Activated CD8-positive, alpha-beta memory T cell treated with anti-CD3 and anti-CD28 coated beads for 48 hours (primary cell): ENCODE data around the gene DOP1B.
"Not testable (repeated sequence)": the region's sequence is repeated elsewhere in the genome, so short reads cannot be mapped to it uniquely, and the experiment has no call there.

Experiments
- DNase-seq, 3 experiments: peaks; one replicate each; pipeline ENCODE4 v3.0.0-alpha.2; 2020; ENCODE audit warnings: low read depth in 2 of 3, low spot score in 2 of 3

Gene DOP1B

DNA sequence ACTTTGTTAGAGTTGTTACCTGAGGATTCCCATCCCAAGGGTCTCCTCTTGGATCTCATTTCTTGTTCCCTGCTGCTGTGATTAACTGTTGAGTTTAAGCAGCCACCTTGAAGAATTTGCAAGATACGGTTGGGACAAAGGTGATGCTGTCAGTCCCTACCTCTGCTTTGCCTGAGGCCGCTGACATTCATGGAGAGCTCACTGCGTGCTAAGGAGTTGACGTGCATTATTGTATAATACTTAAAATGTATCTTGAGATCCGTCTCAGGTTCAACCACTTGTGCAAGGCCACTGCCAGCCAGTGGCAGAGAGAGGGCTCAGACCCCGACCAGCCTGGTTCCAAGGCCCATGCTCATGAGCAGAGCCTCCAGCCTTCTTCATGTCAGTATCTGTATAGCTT, 14.2 kb downstream of the DOP1B start:
- DNase-seq, result no peak

DNA sequence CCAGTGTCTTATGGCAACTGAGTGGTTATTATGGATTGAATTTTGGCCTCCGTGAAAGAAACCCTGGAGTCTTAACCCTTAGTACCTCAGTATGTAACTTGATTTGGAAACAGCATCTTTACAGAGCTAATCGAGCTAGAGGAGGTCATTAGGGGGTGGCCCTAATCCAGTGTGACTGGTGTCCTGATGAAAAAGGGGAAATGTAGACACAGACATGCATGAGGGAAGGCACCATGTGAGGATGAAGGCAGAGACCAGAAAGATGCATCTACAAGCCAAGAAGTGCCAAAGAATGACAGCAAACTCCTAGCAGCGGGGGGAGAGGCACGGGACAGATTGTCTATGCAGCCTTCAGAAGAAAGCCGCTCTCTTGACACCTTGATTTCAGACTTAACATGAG, 14.7 kb downstream of the DOP1B start:
- DNase-seq, result no peak

DNA sequence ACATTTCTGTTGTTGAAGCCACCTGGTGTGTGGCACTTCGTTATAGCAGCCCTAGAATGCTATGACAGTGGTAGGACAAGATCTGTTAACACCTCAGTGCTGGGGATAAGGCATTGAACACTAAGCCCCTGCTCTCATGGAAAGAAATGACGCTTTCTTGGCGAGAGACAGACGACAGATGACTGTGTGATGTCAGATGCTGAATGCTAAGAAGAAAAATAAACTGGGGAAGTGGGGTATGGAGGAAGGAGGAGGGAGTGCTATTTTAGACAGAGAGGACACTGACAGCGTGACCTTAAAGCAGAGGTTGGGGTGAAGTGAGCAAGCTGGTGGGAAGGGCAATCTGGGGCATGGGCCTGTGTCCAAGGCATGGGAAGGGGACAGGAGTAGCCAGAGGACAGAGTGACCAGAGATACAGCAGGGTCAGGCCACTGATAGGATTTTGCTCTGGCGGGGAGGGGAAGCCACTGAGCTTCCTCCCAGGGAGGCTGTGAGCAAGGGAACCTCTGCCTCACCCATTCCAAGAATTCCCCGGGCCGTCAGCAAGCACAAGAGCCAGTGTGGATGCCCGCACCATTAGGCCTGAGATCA, 15.2 kb downstream of the DOP1B start:
- no peak for DNase-seq

DNA sequence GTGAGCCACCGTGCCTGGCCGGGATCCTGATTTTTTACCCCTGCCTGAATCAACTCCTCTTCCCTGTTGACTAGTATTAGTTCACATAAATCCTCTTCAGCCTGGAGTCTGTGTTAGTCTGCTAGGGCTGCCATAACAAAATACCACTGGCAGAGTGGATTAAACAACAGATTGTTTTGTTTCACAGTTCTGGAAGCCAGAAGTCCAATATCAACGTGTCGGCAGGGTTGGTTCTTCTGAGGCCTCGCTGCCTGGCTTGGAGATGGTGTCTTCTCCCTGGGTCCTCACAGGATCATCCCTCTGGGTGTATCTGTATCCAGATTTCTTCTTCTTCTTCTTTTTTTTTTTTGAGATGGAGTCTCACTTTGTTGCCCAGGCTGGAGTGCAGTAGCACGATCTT, 18.2 kb downstream of the DOP1B start:
- no peak for DNase-seq

DNA sequence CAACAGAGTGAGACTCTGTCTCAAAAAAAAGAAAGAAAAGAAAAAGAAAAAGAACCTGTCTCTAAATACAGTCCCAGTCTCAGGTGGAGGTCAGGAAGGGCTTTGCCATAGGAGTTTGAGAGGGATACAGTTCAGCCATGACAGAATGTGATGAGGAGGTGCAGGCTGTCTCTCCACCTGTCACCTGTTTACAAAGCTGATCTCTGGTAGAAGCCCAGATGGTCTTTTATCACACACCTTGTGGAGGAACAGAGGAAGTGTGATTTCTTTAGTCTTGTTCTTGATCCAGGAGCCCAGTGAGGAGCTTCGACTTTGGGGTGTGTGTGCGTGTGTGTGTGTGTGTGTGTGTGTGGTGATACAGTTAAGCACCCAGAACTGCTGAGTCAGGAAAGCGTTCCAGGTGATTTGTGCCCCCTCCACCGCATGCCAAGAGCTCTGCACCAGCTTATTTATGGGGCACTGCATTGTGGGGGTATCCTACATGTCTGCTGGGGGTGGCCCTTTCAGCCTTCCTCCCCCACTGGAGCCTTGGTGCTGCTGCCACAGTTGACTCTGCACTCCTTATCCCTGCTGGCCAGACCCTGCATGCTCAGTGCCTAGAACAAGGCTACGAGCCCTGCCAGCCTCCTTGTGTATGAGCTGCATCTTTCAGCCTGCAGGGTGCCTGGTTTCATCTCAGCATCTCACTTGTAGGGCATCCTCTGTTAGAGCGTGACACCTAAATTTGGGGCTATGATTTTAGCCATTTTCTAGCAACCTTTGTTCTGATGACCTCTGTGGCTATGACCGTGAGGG, 19.3 kb downstream of the DOP1B start:
- DNase-seq, result no peak

DNA sequence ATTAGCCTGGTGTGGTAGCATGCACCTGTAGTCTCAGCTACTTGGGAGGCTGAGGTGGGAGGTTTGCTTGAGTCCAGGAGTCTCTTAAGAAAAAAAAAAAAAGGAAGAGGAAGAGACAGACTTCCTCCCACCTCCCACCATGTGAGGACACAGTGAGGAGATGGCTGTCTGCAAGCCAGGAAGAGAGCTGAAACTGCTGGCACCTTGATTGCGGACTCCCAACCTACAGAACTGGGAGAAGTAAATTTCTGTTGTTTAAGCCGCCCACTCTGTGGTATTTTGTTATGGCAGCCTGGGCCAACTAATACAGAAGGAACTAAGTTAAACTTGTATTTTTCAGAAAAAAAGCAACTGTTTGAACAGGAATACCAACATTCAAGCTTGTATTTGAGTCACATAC, 21.7 kb downstream of the DOP1B start:
- DNase-seq, result no peak

DNA sequence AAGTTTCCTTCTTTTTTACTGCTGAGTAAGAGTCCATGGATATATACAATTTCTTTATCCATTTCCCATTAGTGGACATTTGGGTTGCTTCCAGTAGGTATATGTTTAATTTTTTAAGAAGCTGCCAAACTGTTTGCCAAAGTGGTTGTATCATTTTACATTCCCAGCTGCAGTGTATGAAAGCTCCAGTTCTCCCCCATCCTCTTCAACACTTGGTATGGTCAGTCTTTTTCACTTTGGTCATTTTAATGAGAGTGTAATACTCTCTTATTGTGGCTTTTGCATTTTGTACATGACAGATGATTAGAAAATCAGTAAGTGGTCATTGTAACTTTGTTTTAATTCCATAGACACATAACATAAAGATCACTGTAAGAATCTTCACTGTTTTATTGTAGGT, 22.5 kb downstream of the DOP1B start:
- no peak for DNase-seq

DNA sequence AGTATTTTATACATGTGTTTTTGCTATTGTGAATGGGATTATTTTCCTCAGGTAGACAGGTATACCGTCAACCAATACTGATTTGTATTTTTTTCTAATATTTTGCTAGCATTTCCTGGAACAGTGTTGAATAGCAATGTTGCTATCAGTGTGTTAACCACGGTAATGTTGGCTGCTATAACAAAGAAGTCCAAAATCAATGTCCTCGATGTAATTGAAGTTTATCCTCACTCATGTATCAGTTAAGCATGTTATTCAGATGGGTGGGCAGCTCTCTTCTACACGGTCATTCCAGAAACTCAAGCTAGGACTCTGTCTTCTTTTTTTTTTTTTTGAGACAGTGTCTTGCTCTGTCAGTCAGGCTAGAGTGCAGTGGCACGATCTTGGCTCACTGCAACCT, 24.3 kb downstream of the DOP1B start:
- DNase-seq, result no peak

DNA sequence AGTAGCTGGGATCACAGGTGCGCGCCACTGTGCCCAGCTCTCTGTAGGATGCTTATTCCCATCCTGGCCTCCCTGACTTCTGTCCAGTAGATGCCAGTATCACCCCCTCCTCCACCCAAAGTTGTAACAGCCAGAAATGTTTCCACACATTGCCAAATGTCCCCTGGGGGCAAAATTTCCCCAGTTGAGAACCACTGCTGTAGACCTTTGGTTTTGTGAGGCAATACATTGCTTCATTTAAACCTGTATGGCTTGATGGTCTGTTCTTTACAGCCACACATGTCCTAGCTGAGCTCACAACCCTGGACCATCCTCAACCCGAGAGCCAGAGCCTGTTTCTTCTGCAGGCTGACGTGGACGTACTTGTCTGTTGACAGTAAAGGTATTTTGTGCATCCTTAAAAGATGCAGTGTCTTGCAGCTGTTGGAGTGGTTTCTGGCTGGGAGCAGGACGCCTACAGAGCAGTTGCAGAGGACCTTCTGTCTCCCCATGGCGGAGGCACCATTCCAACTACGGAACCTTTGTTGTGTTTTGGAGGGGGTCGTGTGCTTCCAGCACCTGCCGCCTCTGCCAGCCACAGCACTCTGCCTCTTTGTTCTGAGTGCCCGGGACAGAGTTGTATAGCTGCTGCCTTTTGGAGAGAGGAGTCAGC, 26.6 kb downstream of the DOP1B start:
- DNase-seq, result no peak

DNA sequence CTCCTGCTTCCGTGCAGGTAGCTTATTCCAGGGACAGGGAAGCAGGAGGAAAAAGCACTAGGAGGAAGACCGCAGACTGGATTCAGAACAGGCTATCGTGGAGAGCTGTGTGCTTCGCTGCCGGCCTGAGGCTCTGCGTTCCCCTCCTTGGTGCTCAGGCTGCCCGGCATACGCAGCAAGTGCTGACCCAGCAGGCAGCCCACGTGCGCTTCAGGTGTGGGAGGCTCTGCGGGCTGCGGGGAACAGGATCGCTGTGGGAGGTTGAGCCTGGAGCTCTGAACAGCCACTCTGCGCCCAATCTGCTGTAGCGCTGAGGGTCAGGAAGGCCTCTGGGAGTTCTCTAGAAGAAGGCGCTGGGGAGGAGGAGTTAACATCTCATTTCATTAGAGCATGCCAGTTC, 27.9 kb downstream of the DOP1B start:
- DNase-seq, result no peak

DNA sequence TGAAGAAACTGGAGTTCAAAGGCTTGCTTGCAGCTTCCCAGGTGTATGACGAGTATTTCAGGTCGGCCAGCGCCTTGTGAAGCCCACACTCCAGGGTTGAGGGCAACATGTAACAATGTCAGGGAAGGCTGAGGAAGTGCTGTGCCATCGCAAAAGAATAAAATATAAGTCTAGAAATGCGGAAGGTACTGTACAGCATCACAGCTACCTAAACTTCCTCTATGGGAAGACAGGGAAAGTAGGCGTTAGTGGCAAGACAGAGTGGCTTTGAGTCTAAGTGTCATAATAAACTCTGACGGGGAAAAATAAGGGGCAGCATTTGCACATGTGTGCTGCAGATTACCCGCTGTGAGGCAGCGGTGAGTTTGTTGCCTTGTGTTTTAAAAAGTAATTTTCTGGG, 28.9 kb downstream of the DOP1B start:
- no peak for DNase-seq

DNA sequence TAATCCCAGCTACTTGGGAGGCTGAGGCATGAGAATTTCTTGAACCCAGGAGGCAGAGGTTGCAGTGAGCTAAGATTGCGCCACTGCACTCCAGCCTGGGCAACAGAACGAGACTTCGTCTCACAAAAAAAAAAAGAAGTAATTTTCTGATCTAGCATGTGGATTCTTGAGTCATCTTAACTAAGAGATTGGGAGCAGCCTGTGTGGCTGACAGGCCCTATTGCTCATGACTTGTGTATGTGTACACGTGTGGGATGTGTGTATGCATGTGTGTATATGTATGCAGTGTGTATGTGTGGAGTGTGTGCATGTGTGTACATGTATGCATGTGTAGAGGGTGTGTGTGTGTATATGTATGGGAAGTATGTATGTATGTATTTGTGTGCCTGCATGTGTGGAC, 29.5 kb downstream of the DOP1B start:
- no peak for DNase-seq

DNA sequence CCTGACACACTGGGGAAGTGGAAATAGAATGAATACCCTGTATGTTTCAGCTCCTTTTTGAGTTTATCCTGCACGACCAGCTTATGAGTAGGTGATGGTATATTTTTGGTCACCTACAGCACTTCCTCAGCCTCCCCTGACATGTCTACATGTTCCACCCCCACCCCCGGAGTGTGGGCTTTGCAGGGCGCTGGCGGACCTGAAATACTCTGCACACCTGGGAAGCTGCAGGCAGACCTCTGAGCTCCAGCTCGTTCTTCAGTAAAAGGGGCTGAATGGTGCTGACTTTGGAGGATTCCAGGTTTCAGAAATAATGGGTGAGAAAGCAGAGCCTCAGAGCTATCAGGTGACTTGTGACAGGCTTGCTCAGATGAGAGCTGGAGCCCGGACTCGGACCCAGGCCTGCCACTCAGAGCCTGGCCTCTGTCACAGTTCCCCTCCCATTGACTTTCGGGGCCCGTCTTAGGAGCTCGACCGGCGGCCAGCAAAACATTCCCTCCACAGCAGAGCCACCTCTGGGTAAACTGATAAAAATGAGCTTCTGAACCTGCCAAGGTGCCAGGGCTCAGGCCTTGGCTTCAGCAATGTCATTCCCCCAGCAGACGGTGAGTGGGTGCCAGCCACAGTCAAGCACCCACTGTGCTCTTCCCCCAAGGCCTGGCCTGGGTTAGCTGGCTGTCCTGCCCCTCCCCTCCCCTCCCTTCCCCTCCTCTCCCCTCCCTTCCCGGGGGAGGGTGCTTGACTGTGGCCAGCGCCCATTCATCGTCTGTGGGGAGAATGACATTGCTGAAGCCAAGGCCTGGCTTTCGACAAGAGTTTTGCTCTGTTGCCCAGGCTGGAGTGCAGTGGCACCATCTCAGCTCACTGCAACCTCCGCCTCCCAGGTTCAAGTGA, 30.1 kb downstream of the DOP1B start:
- no peak for DNase-seq

DNA sequence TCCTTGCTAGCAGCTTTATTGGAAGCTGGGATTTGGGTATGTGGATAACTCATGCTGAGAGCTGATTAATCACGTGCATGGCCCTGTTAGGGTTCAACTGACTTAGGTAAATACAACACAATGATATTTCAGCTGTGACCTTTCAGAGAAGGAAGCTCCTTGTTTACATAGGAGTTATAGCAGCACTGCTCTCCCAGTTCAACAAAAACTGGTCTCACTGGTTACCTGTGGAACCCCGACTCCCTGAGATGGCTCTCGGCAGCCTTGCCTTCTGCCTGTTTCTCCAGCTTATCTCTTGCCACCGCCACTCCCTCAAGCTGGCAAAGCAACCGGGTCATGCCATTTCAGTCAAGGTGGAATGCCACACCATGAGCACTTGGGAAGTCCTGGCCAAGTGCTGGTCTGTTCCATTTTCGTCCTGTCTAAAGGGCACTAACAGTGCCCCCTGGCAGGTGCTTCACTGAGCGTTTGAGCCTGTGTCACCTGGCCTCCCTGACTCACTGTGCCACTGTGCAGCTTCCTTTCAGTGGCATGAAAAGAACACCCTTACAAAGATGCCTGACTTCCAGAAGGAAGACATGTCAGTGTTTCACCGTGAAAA, 31.6 kb downstream of the DOP1B start:
- no peak for DNase-seq

DNA sequence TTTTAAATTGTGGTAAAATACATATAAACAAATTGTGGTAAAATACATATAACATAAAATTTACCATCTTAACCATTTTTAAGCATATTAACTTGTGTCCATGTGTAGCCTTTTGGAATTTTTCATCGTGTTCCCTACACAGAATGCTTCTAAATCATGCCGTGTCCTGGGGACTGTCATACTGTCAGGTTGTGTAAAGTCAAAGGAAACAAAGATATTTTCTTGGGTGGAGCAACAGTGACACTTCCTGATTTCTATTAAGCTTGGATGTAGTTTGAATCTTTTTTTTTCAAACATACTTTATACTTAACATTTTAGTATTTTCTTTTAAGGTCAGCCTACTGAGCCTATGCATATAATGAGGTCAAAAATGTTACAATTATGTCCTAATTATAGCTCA, 32.3 kb downstream of the DOP1B start:
- no peak for DNase-seq

DNA sequence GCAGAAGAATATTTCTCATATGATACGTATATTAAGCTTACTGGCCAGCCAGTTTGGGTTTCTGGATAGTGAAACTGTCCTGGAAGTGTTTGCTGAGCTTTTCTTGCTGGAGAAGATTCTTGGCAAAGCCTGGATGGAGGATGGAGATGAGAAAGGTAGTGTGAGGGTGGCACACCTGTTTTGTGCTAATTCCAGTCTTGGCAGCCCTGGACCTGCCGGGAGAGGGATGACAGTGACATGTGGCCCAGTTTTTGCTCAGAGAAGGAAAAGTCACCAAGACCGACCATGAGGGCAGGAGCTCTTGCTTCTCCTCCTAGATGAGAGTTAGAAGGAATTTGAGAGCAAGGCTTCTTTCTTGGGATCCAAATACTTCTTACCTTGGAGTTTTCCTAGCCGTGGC, 34.1 kb downstream of the DOP1B start:
- DNase-seq, result no peak

DNA sequence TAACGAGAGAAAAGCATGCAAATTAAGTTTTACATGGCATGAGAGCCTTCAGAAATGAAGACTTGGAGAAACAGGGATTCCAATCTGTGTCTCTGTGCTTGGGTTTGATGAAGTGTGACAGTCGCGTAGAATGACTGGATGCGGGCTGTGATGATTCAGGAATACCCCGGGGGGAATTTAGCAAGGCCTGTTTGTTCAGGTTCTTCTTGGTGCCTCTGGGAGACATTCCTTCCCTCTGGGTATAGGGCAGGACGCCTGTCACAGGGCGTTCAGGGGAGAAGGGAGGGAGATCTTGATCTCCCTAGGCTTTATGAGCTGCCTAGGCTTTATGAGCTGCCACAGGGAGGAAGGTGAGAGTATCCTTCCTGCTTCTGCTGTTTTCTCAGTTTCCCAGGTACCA, 36.6 kb downstream of the DOP1B start:
- no peak for DNase-seq

DNA sequence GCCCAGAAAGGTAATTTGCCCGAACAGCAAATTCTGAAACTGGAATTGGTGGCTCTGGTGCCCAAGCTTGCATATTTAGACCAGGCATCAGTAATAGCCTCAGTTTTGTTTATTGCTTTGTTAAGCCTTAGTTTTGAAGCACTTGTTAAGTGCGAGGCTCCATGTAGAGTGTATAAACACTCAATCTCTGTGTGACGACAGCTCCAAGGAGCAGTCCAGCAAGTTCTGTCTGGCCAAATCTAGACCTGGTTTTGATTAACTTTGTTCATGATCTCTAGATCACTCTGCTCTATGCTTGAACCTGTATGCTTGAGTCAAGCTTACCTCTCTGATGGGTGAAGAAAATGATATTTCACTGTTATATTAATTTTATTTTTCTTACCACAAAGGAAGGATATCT, 37.4 kb downstream of the DOP1B start:
- no peak for DNase-seq

DNA sequence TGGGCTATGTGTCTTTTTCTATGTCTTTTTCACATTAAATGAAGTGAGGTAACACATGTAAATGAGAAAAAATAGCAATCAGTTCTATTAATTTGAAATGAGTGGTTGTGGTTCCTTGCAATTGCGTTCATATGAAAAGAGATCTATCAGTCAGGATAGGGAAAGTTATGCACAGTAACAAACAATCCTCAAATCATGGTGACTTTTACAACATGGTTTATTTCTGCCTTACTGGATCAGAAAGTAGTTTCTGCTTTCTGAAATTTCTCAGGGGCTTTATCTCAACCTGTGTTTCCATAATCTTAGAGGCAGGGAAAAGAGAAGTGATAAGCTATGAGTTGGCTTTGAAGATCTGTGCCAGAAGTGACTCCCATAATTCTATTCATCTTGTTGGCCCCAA, 39.0 kb downstream of the DOP1B start:
- DNase-seq, result no peak

DNA sequence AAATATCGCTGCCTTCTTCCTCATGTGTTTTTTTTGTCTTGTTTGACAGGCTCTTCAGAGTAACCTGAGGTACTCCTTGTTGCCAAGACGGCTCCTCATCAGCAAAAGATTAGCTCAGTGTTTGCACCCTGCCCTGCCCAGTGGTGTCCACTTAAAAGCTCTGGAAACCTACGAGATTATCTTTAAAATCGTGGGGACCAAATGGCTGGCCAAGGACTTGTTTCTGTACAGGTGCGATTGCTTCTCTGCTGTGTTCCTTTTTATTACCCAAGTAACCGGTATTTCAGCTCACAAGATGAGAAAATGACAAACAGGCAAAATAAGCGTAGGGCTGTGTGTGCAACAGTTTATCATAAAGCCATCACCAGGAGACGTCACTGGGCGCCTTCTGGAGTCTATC, 42.4 kb downstream of the DOP1B start:
- no peak for DNase-seq

DNA sequence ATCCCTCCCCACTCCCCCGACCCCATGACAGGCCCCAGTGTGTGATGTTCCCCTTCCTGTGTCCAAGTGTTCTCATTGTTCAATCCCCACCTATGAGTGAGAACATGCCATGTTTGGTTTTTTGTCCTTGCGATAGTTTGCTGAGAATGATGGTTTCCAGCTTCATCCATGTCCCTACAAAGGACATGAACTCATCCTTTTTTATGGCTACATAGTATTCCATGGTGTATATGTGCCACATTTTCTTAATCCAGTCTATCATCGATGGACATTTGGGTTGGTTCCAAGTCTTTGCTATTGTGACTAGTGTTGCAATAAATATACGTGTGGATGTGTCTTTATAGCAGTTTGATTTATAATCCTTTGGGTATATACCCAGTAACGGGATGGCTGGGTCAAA, 43.0 kb downstream of the DOP1B start:
- not testable (repeated sequence) for DNase-seq
